ENCODE results near the gene AQP2. TPM values are rescaled to one million over a fixed set of nuclear protein-coding genes. Genes with fewer than 3 reads are reported as not detected.

Gene AQP2
- total and polyA plus RNA-seq, 2 of the 13 experiments (the other 11 are each of a cell fraction or from before 2014, with no cell fraction given): not detected

DNA sequence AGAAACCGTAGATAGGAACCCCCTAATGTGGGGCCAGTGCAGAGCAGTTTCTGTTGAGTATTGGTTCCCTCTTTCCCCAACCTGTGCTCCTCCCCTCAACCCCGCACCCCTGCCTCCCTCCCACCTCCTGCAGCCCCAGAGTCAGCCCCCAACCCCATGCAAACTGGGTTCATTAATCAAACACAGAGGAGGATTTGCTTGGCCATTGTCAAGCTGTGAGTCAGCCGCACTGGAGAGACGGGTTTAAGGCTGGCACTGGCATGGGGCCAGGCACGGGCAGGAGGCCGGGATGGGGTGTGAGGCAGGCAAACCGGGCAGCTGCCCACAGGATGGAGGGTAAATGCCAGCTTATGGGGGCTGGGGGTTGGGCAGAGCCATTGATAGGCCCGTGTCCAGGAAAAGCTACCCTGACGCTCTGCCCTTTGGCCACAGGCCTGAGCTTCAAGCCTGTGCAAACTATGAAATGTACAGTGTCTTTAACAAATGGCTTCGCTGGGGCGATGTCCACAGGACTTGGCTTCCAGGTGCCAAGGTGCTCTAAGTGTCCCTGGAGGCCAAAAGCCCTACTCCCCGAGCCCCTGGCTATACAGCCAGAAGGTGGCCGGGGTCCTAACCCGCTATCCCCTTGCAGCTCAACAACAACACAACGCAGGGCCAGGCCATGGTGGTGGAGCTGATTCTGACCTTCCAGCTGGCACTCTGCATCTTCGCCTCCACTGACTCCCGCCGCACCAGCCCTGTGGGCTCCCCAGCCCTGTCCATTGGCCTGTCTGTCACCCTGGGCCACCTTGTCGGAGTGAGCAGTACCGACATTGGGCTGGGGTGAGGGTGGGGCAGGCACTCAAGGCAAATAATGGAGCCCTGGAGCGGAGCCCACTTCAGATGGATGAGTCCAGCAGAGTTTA, 12.6 kb downstream of the AQP2 start (continued):
- TF ChIP-seq, protein P1, sequence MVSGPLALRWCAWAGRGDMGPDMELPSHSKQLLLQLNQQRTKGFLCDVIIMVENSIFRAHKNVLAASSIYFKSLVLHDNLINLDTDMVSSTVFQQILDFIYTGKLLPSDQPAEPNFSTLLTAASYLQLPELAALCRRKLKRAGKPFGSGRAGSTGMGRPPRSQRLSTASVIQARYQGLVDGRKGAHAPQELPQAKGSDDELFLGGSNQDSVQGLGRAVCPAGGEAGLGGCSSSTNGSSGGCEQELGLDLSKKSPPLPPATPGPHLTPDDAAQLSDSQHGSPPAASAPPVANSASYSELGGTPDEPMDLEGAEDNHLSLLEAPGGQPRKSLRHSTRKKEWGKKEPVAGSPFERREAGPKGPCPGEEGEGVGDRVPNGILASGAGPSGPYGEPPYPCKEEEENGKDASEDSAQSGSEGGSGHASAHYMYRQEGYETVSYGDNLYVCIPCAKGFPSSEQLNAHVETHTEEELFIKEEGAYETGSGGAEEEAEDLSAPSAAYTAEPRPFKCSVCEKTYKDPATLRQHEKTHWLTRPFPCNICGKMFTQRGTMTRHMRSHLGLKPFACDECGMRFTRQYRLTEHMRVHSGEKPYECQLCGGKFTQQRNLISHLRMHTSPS (CRISPR knock-in tag; IDR thresholded peaks at IDR 0.05; ENCODE audit: low read depth): peak; percentile 73
- TF ChIP-seq IRX3 (CRISPR knock-in tag; IDR thresholded peaks at IDR 0.05; ENCODE audit: borderline replicate concordance, low read depth) (no peak), SYNCRIP (IDR thresholded peaks at IDR 0.05; ENCODE audit: insufficient read depth, low read depth, low read length) (no peak), ZNF331 (CRISPR knock-in tag; IDR thresholded peaks at IDR 0.05) (no peak), XRCC5 (optimal IDR thresholded peaks at IDR 0.05; ENCODE audit: low read length) (peak; percentile 10), ZNF496 (CRISPR knock-in tag; IDR thresholded peaks at IDR 0.05; ENCODE audit: insufficient replicate concordance) (no peak), ZNF180 (CRISPR knock-in tag; IDR thresholded peaks at IDR 0.05; ENCODE audit: borderline replicate concordance, low read depth) (no peak), NR2F1 (CRISPR knock-in tag; IDR thresholded peaks at IDR 0.05) (no peak)
- TF ChIP-seq, protein P2, sequence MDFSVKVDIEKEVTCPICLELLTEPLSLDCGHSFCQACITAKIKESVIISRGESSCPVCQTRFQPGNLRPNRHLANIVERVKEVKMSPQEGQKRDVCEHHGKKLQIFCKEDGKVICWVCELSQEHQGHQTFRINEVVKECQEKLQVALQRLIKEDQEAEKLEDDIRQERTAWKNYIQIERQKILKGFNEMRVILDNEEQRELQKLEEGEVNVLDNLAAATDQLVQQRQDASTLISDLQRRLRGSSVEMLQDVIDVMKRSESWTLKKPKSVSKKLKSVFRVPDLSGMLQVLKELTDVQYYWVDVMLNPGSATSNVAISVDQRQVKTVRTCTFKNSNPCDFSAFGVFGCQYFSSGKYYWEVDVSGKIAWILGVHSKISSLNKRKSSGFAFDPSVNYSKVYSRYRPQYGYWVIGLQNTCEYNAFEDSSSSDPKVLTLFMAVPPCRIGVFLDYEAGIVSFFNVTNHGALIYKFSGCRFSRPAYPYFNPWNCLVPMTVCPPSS (IDR thresholded peaks at IDR 0.05): no peak
- TF ChIP-seq, protein P3, sequence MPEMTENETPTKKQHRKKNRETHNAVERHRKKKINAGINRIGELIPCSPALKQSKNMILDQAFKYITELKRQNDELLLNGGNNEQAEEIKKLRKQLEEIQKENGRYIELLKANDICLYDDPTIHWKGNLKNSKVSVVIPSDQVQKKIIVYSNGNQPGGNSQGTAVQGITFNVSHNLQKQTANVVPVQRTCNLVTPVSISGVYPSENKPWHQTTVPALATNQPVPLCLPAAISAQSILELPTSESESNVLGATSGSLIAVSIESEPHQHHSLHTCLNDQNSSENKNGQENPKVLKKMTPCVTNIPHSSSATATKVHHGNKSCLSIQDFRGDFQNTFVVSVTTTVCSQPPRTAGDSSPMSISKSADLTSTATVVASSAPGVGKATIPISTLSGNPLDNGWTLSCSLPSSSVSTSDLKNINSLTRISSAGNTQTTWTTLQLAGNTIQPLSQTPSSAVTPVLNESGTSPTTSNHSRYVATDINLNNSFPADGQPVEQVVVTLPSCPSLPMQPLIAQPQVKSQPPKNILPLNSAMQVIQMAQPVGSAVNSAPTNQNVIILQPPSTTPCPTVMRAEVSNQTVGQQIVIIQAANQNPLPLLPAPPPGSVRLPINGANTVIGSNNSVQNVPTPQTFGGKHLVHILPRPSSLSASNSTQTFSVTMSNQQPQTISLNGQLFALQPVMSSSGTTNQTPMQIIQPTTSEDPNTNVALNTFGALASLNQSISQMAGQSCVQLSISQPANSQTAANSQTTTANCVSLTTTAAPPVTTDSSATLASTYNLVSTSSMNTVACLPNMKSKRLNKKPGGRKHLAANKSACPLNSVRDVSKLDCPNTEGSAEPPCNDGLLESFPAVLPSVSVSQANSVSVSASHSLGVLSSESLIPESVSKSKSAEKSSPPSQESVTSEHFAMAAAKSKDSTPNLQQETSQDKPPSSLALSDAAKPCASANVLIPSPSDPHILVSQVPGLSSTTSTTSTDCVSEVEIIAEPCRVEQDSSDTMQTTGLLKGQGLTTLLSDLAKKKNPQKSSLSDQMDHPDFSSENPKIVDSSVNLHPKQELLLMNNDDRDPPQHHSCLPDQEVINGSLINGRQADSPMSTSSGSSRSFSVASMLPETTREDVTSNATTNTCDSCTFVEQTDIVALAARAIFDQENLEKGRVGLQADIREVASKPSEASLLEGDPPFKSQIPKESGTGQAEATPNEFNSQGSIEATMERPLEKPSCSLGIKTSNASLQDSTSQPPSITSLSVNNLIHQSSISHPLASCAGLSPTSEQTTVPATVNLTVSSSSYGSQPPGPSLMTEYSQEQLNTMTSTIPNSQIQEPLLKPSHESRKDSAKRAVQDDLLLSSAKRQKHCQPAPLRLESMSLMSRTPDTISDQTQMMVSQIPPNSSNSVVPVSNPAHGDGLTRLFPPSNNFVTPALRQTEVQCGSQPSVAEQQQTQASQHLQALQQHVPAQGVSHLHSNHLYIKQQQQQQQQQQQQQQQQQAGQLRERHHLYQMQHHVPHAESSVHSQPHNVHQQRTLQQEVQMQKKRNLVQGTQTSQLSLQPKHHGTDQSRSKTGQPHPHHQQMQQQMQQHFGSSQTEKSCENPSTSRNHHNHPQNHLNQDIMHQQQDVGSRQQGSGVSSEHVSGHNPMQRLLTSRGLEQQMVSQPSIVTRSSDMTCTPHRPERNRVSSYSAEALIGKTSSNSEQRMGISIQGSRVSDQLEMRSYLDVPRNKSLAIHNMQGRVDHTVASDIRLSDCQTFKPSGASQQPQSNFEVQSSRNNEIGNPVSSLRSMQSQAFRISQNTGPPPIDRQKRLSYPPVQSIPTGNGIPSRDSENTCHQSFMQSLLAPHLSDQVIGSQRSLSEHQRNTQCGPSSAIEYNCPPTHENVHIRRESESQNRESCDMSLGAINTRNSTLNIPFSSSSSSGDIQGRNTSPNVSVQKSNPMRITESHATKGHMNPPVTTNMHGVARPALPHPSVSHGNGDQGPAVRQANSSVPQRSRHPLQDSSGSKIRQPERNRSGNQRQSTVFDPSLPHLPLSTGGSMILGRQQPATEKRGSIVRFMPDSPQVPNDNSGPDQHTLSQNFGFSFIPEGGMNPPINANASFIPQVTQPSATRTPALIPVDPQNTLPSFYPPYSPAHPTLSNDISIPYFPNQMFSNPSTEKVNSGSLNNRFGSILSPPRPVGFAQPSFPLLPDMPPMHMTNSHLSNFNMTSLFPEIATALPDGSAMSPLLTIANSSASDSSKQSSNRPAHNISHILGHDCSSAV (CRISPR knock-in tag; IDR thresholded peaks at IDR 0.05; ENCODE audit: borderline replicate concordance): no peak
- TF ChIP-seq, protein P4, sequence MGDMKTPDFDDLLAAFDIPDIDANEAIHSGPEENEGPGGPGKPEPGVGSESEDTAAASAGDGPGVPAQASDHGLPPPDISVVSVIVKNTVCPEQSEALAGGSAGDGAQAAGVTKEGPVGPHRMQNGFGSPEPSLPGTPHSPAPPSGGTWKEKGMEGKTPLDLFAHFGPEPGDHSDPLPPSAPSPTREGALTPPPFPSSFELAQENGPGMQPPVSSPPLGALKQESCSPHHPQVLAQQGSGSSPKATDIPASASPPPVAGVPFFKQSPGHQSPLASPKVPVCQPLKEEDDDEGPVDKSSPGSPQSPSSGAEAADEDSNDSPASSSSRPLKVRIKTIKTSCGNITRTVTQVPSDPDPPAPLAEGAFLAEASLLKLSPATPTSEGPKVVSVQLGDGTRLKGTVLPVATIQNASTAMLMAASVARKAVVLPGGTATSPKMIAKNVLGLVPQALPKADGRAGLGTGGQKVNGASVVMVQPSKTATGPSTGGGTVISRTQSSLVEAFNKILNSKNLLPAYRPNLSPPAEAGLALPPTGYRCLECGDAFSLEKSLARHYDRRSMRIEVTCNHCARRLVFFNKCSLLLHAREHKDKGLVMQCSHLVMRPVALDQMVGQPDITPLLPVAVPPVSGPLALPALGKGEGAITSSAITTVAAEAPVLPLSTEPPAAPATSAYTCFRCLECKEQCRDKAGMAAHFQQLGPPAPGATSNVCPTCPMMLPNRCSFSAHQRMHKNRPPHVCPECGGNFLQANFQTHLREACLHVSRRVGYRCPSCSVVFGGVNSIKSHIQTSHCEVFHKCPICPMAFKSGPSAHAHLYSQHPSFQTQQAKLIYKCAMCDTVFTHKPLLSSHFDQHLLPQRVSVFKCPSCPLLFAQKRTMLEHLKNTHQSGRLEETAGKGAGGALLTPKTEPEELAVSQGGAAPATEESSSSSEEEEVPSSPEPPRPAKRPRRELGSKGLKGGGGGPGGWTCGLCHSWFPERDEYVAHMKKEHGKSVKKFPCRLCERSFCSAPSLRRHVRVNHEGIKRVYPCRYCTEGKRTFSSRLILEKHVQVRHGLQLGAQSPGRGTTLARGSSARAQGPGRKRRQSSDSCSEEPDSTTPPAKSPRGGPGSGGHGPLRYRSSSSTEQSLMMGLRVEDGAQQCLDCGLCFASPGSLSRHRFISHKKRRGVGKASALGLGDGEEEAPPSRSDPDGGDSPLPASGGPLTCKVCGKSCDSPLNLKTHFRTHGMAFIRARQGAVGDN (CRISPR knock-in tag; IDR thresholded peaks at IDR 0.05): peak; percentile 61

Measured in HepG2 (cell line).